ENCODE data around the gene SGCD. TPM values are rescaled to one million over a fixed set of nuclear protein-coding genes. Genes with fewer than 3 reads are reported as not detected.
"Not testable (repeated sequence)": the region's sequence is repeated elsewhere in the genome, so short reads cannot be mapped to it uniquely, and the experiment has no call there.

SGCD gene
- total RNA-seq, 1 donor from 2014 or later, result 0.64 TPM

DNA sequence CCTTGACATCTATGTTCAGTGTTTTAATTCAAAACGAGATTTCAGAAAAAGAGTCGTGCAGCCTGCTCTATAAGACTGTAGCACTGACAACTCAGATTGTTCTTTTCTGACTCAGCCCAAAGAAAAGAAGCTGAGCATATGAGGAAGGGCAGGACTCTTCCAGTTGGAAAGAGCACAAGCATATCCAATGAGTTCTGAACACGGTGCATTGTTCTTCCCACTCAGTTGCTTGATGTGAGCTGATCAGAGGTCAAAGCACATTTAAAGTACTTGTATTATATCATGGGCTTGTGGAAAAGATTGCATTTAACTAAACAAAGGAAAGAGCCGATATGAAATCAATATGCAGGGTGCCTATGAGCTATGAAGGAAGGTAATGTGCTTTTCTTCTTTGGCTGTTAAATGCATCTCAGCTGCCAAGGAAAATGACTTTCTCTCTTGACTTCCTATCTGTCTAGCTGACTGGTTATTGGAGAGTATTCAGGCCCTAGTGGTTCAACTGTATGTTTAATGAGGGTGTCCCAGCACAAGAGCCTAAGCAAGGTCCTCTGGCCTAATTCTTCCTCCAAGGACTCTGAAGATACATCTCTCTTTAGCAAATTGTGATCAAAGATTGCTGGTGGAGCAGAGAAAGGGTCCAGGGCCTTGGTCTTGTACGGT, 296.5 kb downstream of the SGCD start:
- DNase-seq (ENCODE audit: low read depth in 2 of 2), result no peak

DNA sequence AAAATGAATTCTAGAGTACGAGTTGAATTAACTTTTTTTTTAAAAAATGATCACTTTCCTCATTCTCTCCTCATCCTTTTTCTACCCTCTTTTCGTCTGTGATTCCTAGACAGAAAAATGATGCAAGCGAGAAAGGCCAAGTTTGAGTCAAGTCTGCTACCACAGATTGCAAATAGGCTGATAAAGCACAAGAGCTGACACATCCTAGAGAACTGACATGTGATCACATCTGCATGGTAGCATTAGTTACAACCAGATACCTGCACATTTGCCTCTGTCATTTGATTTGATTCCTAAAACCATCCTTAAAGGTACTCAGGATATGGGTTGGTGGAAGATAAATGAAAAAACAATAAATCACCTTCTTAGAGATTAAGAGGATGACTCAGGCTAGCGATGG, 297.7 kb downstream of the SGCD start:
- DNase-seq (ENCODE audit: low read depth in 2 of 2), result no peak

DNA sequence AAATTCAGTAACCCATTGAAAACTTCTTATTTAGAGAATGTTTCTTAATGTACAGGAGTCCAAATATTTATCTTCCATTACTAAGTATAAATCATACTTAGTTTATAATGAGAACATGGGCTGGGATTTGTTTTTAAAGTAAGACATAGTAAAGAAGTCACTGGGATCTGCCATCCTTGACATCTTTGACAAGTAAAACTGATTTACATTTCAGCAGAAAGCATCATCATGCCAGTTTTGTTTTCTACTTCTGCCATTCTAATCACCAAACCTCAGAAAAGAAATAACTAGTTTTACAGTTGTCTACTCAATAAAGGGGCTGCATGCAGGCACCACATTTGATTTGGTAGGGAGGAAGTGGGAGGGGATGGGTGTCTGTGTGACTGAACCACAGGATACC, 301.5 kb downstream of the SGCD start:
- DNase-seq (ENCODE audit: low read depth in 2 of 2), result no peak

DNA sequence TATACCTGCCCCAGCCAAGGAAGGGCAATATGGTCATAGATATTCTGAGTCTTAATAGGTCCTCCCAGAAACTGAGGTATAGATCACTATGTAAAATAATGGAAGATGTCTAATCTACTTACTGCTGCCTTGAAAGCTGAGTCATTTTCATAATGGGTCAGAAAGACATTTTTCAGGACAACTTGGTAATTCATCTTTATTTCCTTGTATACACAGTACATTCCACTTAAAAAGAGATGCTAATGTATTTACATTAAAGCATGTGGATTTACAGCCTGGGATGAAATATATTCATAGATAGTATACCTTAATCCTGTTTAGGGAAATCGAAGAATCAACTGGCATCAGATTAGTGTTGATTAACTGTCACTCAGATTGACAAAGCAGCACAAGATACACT, 304.0 kb downstream of the SGCD start:
- no peak for DNase-seq (ENCODE audit: low read depth in 2 of 2)

DNA sequence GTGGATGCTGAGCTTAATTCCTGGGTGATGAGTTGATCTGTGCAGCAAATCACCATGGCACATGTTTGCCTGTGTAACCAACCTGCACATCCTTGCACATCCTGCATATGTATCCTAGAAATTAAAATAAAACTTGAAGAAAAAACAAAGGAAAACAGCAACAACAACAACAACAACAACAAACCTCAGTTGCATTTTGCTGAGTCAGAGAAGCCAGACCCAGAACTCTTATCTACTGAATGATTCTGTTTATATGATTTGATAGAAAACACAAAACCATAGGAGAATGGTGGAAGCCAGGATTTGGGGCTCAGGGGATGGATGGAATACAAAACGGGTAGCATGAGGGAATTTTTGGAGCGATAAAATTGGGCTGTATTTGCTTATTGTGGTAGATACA, 307.3 kb downstream of the SGCD start:
- no peak for DNase-seq (ENCODE audit: low read depth in 2 of 2)

DNA sequence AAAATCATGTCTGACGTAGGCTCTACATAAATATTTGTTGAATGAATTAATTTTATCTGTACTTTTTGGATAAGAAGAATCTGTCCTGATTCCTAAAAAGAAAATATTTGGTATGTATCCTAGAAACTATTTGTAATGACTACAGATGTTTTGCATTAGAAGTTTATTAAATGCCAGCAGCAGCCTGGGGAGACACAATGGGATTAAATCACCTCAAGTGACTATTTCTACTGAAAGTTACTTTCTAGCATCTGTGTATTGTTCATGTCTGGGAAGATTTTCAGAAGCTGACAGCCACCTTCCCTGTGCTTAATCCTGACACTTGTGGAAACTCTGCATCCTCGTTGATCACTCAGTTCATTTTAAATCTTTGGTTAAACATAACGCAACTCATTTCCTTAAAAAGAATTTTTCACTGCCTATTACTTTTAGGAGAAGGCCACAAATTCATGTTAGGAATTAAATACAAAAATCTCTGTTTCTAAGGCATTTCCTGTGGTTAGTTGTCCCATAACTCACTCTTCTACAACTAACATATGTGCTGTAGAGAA, 313.8 kb downstream of the SGCD start:
- DNase-seq (ENCODE audit: low read depth in 2 of 2), result no peak

DNA sequence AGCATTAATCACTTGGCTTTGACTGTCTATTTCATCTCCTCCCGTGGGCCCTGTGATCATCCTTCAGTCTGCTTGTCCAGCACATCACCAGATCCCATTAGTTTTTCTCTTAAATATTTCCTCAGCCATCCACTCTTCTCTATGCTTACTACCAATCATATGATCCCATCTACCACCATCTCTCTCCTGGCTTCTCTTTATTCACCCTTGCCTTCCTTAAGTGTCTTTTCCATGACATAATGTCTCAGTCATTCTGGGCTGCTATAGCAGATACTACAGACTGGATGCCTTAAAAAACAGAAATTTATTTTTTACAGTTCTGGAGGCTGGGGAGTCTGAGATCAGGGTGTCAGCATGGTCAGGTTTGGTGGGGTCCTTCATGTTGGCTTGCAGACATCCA, 314.7 kb downstream of the SGCD start:
- DNase-seq (ENCODE audit: low read depth in 2 of 2), result no peak

DNA sequence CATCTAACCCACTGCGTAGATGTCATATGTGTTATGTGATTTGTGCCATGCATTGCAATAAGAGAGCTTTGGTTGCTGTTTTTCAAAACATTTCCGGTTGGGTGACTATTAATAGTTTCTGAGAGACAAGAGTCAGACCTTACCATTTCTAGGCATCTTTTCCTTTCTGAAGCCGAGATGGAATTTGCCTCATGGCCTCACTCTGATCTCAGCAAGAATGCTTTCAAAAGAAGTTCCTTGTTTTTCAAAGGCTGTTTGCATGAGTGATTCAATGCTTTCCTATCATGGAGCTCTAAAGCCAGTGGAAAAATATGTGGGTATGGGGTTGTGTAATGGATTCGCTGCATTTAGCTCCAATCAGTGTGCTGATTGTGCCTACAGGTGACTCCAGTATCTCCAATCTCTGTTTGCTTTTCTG, 320.1 kb downstream of the SGCD start:
- DNase-seq (ENCODE audit: low read depth in 2 of 2), result no peak

DNA sequence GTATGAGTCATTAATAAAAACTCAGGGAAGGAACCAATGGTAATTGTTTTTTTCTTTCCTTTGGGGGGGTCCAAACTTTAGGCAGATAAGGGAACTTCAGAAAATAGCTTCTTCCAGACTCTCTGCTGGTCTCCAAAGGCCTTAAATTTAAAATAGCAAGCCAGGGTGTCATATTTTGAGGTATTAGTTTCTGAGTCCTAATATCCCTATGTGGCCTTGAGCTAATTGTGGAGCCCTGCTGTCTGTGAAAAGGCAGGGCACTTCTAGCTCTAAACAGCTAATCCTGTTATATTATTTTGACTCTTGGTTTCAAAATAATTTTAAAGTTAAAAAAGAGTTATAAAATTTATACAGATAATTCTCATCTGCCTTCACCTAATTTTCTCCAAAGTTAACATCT, 327.5 kb downstream of the SGCD start:
- DNase-seq (ENCODE audit: low read depth in 2 of 2), result no peak

DNA sequence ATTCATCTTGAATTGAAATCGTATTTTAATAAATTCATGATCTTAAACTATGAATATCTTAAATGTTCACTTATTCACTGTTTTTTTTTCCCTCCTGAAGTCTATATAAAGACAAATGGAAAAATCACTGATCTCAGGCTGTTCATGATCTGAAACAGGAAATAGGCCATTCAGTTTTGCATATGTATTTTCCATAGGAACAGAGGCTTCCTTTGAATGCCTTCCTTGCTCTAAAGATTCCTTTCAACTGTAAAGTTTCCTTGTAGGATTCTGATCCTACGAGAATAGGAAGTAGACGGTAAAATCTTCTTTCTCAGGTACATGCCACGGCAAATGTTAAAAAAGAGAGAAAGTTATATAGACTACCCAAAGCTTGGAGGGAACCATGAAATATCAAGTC, 328.8 kb downstream of the SGCD start:
- no peak for DNase-seq (ENCODE audit: low read depth in 2 of 2)

DNA sequence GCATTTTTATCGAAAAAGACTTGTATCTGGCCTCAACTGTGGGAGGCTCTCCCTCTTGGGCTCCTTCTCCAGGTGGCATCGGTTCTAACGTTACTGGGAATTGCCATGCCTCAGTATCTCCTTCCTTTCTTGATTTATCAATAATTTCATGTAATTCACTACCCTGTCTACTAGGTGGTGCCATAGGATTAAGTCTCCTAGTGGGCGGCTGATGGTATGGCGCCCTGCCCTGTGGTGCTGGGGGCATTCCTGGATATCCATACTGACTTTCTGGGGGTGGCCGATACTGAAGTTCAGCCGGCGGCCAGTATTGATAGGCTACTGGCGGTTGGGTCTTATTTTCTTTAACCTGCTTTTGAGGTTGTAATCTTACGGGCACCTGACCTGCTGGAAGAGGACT, 337.9 kb downstream of the SGCD start:
- not testable (repeated sequence) for DNase-seq (ENCODE audit: low read depth in 2 of 2)

DNA sequence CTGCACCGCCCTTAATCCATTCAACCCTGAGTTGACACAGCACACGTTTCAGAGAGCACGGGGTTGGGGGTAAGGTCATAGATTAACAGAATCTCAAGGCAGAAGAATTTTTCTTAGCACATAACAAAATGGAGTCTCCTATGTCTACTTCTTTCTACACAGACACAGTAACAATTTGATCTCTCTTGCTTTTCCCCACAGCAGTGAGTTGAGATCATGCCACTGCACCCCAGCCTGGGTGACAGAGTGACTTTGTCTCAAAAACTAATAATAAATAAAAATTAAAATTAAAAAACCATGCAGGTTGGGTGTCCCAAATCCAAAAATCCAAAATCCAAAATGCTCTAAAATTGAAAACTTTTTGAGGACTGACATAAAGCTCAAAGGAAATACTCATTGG, 339.7 kb downstream of the SGCD start:
- DNase-seq (ENCODE audit: low read depth in 2 of 2), result not testable (repeated sequence)

DNA sequence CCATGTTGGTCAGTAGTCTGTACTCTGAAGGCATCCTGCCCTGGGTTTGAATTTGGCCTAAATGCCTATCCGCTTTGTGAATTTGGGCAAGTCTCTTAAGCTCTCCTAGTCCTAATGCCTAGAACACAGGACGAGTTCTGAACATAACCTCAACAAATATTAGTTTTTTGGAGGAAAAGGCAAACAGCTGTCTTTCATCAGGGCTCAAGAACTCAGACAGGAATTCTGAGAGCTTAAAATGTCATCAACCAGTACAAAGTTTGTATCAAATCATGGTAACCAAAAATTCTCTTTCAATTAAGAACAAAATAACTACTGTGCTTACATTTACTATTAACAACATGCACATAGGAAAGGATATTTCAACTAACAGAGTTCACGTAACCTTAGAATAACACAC, 340.7 kb downstream of the SGCD start:
- no peak for DNase-seq (ENCODE audit: low read depth in 2 of 2)

DNA sequence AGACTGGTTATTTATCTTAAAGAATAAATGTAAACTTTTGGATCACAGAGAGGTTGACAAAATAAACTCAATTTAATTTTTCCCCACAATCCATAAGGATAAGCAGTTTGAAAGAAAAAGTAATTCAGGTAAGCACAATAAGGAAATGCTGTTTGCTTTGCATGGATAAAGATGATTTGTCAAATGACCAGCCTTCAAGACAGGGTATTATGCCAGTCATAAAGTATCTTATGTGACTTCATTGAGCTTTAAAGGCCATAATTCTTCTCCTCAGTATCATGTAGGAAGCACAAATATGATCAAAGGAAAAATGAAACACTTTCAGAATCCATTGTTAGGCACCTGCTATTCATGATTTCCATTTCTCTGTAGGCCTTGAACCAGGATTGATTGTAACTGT, 342.5 kb downstream of the SGCD start:
- no peak for DNase-seq (ENCODE audit: low read depth in 2 of 2)

DNA sequence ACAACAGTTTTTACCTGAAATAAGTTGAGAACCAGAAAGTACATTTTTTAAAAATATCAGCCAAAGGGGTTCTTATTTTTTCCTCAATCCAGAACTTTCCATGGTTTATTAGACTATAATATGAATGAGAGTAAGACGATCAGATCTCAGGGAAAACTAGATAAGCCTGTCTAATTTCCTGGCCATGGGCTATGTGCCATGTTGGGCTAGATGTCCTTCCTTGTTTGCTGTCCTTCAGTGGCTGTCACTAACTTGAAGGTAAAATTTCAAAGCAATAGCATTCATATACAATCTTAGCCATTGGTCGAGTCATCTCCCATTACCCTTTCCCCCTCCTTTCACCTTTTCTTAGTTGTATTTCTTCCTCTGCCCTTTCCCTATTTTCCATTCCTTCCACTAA, 343.7 kb downstream of the SGCD start:
- no peak for DNase-seq (ENCODE audit: low read depth in 2 of 2)

DNA sequence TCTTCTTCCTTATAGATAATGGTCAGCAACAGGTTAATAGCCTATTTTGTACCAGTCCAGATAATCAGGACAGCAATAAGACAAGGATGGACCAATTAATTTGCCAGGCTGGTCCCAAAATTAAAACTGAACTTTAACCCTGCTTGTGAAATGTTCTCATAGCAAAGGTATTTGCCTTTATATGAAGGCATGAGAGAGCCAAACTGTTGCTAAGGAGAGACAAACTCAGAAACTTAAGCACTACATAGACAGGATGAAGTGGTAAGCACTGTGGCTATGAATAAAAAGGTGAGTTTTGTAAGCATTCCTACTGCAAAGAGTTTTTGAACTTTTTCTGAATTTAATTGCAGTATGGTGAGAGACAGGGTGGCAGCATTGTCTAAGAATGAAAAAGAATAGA, 348.4 kb downstream of the SGCD start:
- DNase-seq (ENCODE audit: low read depth in 2 of 2), result no peak

DNA sequence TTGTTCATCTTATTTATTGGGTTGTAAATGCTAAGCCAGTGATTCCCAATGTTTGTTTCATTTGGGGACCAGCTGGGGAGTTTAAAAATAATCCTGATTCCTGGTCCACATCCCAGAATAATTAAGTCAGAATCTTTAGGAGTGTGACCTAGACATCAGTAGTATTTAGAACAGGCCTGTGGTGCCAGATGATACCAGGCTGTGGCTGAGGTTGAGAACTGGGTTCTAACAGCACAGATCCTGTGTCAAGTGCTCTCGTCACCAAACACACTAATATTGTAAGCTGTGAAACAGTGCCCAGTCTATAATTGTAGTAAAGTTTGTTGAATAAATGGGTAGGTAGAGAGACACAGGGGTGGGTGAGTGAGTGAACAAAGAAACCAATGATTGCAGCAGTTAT, 351.0 kb downstream of the SGCD start:
- DNase-seq (ENCODE audit: low read depth in 2 of 2), result no peak

DNA sequence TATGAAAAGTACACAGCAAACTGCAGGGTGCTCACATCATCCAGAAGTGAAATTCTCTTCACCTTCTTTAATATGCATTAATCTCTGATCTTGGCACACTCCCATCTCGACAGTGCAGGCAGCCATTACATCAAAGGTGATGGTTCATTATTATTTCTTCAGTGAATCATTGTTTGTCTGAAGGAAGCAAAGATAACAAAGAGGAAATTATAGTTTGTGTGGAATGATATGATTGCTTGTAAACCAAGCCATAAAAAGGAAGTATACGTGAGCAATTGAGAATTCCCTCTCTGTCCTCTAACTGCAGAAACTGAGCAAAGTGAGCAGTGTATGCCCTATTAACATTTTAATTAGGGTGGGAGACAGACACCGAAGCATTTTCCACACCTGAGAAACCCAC, 351.5 kb downstream of the SGCD start:
- no peak for DNase-seq (ENCODE audit: low read depth in 2 of 2)

DNA sequence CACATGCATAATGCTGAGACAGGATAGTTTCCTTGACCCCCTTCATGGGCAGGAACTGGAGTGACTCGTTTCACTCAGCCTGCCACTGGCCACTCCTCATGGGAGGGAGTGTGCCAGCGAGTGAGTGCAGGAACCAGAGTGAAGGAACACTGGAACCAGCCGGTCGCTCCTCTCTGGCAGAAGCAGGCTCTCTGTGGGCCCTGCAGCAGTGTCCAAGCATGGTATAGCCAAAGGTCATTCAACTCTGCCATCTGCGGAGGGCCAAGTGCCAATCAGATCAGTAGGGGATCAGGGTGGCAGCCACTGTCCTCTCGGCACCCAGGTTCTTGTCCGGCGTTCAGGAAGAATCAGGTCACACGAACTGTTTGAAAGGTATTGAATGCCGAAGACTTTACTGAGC, 353.9 kb downstream of the SGCD start:
- DNase-seq (ENCODE audit: low read depth in 2 of 2), result no peak

DNA sequence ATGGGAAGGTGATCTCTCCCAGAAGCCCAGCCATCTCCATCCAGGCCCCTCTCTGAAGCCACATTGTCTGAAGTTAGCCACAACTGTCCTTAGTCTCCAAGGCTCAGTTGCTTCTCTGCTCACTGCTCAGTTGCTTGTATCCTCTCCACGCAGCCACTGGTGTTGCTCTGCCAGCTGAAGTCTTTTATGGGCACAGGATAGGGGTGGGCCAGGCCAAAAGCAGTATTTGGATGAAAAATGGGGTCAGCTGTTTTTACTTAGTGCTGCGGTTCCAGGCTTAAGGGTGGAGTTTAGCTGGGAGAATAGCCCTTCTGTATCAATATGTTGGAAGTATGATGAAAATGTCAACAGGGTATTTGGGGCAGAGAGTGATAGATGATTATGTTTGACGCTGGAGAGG, 354.3 kb downstream of the SGCD start:
- no peak for DNase-seq (ENCODE audit: low read depth in 2 of 2)

DNA sequence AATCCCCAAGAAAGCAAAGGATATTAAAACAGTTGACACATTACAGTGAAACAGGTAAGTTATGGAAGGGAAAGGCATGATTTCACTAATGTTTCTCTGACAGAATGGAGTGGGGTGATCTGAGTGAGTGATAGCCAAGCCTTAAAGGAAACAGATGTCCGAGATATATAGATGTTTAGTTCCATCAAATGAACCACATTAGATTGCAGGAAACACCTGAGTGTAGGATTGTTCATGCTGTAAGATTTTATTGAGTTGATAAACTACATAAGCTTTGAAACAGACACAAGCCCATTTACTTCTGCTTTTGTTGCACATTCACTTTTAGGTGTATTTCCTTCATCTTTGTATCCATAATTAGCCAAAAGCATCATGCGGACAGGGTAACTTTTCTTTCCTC, 356.0 kb downstream of the SGCD start:
- DNase-seq (ENCODE audit: low read depth in 2 of 2), result no peak

DNA sequence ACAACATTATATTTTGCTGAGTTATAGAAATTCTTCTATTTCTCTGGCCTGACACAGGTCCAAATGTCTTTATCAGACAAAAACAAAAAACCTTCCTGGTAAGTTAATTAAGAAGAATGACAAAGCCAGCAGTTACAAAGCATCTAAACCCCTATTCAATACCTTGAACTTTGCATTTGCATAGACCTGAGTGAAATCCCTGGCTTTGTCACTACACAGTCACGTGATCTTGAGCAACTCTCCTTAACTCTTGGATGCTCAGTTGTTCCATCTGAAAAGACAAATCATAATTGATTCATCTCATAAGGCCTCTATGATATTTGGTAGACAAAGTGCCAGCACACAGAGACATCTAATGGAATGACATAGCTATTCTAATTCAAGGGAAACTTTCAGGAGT, 356.5 kb downstream of the SGCD start:
- no peak for DNase-seq (ENCODE audit: low read depth in 2 of 2)

DNA sequence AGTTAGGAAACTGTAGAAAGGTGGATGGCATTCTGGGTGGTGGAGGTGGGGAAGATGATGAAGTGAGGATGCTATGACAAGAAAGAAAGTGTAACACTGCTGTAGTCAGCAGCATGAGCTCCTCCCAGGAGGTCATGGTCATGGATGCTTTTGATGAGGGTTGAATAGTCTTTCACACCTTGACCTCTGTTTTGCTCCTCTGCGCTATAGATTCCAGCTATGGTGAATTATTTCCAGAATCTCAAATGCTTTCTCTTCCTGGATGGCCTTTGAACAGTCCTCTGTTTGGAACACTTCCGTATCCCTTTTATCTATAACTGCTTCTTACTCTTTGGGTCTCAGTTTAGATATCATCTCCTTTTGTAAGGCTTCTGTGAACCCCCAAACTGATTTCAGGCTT, 357.3 kb downstream of the SGCD start:
- no peak for DNase-seq (ENCODE audit: low read depth in 2 of 2)

DNA sequence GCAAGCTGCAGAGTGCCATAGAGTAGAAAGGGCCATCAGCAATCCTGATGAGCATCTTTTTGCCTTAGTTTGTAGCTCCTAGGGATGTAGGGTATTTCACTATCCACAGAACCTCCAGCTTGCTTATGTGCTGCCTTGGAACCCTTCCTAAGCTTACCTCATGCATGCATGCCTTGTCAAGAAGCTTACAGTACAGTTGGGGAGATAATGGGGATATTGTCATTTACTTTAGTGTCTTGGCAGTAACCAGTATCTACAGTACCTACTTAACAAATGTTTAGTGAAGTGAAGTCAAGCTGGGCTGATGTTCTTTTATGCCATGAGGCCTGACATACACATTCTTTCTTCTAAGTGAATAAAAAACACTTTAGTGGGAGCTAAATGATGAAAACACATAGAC, 358.5 kb downstream of the SGCD start:
- no peak for DNase-seq (ENCODE audit: low read depth in 2 of 2)
